Dedifferentiated amniotic fluid mesenchymal stem cell (primary cell): ENCODE results near the gene EID1.
"Not testable (repeated sequence)": the region's sequence is repeated elsewhere in the genome, so short reads cannot be mapped to it uniquely, and the experiment has no call there.

Source experiments
- DNase-seq: peaks from one replicate; pipeline ENCODE4 v3.0.0-alpha.2; 2016; ENCODE audit errors: extremely low spot score

EID1 gene

DNA sequence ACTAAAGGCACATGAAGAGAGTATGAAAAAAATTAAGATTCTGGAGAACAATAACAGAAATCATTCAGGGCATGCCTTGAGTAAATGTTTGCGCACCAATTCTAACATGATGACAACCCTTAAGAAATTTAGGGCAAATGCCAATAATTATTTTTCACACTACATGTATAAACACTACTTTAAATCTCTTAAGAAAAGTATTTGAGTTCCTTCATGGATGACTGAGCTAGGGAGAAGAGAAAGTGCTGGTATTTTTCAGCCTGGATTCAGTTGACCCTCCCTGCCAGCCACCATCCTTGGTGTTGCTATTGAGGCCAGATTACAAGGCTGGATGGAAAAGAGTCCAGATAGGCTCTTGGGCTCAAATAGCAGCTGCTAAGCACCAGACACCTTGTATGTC lies 8.0 kb upstream of the EID1 start:
- no peak for DNase-seq

DNA sequence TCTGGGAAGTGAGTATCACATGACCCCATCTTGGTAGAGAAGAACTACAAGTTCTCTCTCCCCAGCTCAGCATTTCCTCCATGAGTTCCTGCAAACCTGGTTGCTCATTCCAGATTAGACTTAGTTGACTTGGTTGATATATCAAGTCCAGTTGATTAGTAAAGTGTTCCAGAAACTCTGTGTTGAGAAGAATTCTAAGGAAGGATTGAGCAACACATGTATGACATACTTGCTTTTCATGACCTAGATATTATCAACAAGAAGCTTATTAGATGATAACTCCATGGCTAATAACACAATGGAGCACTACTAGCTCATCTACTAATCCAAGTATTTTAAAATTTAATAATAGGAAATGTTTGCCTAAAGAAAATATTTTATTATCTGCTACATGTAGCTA lies 6.4 kb upstream of the EID1 start:
- no peak for DNase-seq

DNA sequence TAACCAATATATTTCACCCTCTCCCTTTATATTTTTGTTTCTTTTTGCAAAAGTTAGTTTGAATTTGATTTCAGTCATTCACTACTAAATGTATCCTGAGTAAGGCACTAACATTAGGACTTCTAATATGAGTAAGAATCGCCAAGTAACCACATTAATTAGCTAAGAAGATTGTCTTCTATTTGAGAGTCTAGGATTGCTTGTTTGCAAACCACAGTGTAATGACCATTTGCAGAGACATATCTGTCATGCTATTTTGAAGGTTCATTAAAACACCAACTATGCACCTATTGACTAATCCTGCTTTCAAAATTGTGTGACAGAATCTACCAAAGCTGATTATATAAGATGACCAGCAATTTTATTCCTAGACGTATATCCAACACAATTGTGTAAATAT lies 5.3 kb upstream of the EID1 start:
- no peak for DNase-seq

DNA sequence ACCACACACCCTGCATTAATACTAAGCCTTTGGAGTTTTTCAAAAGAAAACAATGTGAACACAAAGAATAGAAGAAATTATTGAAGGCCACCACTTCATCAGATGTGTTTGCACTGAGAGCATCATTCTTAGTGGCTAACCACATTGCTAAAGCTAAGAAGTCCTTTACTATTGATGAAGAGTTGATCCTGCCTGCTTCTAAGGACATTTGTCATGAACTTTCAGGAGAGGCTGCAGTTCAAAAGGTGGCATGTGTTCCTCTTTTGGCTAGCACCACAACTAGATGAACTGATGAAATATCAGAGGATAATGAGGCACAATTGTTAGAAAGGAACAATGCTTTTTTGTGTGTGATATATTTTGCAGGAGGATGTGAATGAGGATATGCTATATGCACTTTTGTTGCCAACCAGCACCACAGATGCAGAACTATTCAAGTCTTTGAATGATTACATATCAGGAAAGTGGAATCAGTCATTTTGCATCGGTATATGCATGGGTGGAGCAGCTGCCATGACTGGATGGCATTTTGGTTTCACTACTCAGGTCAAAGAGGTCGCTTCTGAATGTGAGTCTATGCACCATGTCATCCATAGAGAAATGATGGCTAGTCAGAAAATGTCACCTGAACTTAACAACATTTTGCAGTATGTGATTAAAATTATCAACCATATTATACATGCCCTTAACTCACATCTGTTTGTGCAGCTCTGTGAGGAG lies 2.5 kb upstream of the EID1 start:
- no peak for DNase-seq

DNA sequence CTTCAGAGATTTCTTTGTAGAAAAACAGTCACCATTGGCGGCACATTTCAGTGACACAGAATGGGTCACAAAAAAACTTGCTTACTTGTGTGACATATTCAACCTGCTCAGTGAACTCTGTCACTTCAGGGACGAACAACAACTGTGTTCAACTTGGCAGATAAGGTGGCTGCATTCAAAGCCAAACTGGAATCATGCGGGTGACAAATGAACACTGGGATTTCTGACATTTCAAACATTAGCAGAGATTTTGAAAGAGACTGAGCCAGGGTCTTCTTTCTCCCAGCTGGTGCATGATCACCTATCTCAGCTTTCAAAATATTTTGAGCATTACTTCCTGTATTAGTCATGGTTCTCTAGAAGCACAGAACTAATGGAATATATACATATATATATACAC lies 1.9 kb upstream of the EID1 start:
- no peak for DNase-seq

DNA sequence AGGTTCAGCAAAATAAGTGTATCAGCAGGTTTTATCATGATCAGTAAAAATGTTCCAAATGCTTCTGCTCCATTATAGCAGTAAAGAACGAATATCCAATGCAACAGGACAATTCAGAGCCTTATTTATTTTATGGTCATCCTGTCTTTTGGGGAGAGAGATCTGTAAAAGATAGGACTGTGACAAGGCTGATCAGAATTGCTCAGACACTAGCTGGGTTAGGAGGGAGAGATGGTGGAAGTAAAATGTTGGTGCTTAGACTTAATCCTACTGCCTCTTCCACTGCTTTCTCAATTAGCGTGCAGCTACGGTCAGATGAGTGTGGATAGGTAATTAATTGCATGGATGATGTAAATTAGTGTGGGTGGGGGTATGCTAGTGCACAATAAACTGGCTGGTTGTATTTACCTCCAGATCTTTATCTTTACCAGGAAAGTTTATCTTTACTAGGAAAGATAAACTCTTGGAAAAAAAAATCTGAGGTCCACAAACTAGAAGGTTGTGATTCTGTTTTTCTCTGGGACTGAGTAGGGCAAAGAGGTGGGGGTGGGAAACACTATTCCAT lies 2.2 kb downstream of the EID1 start:
- no peak for DNase-seq

DNA sequence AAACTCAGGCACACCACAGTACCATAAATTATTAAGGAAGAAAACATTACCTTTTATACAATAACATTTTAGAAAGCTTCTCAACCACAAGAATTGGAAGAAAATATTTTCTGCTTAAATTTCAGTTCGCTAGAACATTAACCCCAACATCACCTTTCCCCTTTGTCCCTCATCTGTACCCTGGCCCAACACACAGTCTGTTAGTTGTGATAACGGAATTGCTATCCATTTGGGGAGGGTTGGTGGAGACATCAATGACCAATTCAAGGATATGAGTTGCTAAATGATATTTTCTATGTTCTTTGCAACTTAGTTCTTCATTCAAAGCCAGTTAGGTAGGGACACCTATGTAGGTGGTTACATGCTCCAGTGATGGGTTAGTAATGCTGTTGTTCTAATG lies 5.8 kb downstream of the EID1 start:
- DNase-seq = no peak

DNA sequence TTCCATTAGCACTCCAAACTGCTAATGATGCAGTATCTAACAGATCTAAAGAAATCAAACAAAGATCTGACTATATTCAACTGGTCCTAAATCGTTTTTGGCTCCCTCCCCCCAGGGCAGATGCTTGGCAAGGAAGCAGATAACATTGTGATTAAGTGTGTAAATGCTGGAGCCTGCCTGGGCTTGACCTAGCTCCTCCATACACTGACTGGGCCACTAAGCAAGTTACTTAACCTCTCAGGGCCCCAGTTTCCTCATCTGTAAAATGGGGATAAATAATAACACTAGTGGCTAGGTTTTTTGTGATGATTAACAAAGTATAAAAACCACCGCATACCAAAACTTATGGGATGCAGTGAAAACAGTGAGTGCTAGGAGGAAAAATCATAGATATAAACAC lies 9.2 kb downstream of the EID1 start:
- no peak for DNase-seq

DNA sequence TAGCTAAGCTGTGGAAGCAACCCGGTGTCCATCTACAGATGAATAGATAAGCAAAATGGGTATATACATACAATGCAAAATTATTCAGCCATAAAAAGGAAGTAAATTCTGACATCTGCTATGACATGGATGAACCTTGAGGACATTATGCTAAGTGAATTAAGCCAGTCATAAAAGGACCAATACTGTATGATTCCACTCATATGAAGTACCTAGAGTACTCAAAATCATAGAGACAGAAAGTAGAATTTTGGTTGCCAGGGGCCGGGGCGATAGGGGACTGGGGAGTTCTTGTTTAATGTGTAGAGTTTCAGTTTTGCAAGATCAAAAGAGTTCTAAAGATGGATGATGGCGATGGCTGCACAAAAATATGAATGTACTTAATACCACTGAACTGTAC lies 10.3 kb downstream of the EID1 start:
- no peak for DNase-seq

DNA sequence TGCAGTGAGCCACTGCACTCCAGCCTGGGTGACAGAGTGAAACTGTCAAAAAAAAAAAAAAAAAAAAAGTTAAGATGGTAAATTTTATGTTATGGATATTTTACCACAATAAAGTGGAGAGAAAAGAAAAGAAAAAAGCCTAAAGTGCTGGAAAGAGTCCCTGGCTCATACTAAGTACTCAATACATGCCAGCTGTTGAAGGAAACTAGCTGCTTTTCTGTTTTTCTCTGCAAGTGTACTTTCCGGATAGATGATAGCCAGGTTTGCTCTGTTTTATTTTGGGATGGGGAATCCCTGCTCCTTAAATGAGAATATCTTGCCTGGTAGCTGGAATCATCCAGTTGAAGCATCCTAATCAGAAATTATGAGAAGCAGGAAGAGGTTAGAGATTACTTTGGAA lies 10.9 kb downstream of the EID1 start:
- DNase-seq = no peak

DNA sequence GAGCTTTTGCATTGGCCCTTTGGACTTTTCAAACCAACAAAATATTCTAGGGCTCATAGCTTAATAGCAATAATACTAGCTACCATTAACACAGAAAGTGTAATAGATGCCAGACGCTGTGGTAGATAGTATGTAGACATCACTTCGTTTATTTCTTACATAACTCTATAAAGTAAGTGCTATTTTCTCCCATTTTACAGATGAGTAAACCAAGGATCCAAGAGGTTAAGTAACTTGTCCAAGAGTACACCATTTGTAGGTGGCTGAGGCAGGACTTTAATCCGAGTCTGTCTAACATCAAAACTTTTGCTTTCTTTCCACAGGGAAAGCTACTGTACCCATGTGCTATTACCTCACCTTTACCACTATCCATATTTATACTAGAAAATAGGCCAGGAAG lies 12.0 kb downstream of the EID1 start:
- DNase-seq = no peak

DNA sequence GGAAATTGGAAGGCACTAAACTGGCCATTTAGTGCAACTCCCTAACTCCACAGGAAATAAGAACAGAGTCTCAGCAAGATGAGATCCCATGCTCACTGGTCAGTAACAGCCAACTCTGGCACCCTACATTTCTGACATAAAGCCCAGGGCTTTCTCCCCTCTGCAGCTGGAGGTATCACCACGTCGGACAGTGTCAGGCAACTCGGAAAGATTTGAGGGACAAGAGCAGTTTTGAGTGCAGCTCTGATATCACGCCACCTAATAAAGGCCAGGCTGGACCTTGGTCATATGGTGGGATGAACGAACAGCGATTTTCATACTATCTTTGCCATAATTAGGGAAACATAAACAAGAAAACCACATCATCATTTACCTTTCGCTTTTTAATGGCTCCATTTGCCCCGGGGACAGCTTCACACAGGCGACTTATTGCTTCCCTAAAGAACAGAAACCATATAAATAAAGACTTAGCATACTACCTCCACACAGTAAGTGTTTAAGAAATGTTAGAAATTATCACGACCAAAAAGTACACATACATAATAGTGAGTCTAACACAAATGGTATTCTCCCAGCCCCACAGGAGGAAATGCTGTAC lies 12.5 kb downstream of the EID1 start:
- no peak for DNase-seq

DNA sequence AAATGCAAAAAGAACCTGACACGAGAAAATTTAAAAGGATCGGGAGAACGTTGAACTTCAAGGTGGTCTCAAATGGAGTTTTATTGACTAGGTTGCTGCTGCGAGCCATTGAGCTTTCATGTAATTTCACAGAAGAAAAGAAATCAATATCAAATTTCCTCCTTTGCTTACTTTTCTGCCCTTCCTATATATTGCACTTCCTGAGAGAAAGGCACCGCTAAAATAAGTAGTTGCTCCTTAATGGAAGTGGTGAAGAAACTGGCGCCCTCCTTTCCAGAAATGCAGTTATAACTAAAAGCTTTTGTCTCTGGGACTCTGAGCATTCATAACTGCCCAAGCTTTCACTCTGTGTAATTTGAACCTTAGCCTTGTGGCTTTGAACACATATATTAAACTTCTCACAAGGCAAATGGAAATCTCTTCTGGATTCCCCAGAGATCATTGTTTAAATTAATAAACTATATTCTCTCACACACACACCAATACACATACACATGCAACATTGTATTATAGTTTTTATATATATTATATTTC lies 13.4 kb downstream of the EID1 start:
- no peak for DNase-seq

DNA sequence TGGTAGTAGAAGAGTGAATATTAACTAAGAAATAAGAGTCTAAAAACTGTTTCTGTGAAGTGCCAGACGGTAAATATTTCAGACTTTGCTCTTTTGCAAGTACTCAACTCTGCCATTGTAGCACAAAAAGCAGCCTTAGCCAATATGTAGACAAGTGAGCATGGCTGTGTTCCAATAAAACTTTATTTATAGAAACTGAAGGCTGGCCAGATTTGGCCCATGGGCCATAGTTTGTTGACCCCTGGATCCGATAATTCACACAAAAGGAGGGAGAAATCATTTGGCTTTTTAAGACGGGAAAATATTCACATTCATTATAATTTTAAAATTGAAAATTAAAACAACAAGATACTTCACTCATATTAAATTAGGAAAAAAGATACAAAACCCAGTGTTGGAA lies 15.4 kb downstream of the EID1 start:
- DNase-seq = no peak

DNA sequence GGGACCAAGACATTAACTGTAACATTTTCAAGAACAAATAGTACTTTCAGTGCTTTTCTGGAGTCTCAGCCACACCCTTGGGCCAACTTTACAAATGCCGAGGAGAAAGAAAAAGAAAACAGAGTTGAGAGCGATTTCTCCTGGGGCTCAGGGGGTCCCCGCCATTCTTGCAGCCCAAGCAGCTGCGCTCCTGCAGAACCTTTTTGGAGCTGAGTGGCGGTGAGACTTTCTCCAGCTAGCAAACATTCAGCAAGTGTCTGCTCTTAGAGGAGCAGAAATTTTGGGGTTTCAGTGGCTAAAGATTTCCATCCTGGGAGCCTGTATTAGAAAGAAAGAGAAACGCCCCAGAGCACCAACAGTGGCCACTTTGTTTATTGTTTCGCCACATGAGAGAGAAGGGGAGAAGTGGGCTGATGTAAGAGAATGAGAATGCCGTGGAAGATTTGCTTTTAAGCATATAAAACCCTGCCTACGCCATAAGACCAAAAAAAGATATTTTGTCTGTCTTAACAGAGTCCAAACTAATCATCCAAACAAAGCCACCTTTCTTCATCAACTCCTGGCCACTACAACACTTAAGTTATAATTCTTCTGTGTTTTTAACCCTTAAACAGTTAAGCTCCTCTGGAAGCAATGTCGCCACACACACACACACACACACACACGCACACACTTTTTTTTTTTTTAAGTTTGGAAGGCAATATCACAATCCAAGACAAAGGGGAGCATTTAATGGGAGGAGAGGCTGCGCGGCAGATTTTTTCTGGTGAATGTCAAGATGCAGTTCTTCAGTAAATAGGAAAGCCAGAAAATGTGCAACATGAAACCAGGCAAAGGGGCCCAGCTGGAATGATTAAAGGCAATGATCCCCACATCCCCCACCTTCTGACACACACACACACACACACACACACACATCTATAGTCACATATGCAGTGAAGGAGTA lies 19.2 kb downstream of the EID1 start:
- DNase-seq = peak; percentile 75

DNA sequence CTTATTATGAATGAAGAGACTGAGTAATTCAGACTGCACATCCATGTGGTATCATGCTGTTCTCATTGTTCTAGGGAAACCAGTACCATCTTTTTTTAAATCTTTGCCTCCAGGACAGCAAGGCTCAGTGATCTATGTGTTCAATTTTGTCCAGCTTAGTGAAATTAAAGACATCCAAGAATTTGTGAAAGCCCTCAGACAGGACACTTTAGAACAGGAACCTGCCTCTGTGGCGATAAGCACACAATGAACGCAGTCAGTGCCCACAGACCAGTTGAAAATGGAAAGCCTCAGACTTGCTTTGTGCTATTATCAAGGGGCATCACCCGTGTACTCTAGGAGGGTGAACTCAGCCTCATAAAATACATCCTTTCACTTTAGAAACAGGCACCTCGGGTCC lies 20.1 kb downstream of the EID1 start:
- no peak for DNase-seq

DNA sequence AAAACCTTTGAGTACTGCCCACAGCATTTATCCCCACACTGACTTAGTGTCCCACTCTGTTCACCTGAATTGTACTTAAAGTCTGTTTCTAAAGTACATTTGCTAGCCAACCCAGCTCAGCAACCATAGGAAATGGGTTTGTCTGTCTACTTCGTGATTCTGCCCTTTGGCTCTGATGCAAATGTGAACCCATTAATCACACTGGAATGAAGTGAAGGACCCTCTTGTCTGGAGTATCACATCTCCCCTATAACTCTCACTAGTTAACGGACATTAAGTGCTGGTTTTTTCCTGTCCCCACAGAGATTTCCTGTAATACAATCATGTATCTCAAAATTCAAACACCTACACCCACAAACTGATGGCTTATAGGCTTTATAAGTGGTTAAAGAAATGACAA lies 20.5 kb downstream of the EID1 start:
- no peak for DNase-seq

DNA sequence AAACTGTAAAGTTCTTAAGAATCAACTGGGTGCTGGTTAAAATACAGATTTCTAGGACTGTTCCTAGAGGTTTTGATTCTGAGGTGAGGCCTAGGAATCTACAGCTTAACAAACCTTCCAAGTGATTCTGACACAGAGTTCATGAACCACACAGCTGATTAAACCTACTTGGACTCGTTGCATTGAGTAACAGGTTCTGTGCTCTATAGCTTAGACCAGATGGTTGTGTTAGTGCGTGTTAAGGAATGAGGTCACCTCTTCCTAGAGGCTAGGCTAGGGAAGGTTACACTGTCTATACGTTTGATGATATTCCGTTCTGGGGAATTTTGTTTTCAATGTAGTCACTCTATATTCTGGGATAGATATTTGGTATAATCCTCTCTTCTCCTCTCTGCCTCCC lies 21.9 kb downstream of the EID1 start:
- DNase-seq = no peak

DNA sequence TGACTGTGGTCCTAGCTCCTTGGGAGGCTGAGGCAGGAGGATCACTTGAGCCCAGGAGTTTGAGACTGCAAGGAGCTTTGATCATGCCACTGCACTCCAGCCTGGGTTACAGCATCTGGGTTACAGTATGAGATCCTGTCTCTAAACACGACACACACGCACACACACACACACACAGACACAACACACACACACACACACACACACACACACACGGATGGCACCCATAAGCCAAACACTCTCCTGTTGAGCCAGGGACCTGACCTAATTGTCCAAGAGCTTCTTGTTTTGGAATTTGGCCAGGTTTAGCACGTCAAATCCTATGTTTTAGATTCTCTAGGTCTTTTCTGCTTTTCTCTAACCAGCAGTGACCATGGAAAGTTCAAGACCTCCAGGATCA lies 26.8 kb downstream of the EID1 start:
- no peak for DNase-seq

DNA sequence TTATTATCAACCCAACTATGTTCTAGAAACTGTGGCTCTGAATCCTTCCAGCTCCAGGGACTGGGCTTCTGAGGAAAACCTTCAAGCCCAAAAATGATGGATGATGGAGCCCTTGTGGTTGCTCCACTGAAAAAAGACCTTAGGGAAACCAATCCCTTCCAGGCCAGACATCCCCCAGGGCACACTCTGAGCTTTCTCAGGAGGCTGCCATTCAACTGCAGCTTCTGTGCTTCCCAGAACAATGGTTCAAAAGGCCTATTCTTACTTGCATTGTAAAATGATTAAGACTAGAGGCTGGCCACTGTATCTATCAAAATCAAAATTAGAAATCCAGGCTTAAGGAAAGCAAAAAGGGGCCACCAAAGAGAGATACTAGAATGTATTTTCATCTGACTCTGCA lies 27.3 kb downstream of the EID1 start:
- no peak for DNase-seq

DNA sequence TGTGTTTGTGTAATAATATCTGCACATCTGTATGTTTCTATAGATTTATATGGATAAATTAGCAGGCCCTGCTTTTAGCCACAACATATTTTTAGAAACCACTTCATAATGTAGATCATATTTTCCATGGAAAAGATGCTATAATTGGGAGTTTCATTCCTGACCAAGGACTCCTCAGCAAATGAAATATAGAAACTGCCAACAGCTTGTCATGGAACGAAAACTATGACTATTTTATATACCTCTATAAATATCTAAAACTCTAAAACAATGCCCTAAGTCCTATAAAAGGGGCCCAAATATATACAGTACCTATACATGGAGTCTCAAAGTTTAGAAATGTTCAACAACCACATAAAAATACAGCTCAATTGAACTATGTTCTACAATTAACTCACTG lies 27.9 kb downstream of the EID1 start:
- no peak for DNase-seq

DNA sequence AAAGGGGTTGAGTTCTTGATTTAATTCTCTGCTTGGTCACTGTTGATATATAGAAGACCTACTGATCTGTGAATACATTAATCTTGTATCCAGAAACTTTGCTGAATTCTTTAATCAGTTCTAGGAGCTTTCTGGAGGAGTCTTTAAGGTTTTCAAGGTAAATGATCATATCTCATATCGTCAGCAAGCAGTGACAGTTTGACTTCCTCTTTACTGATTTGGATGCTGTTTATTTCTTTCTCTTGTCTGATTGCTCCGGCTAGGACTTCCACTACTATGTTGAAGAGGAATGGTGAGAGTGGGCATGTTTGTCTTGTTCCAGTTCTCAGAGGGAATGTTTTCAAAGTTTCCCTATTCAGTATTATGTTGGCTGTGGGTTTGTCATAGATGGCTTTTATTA lies 31.4 kb downstream of the EID1 start:
- DNase-seq = not testable (repeated sequence)
